IMR-90 (cell line): ENCODE data around the gene CRYZL1. TPM values are rescaled to one million over a fixed set of nuclear protein-coding genes. Genes with fewer than 3 reads are reported as not detected.
"Not testable (repeated sequence)": the region's sequence is repeated elsewhere in the genome, so short reads cannot be mapped to it uniquely, and the experiment has no call there.

Source experiments
- ATAC-seq: fragments of 200-7000 bp; cut with Tn5 transposase; 2 replicates; pipeline ENCODE4 v1.9.1; 2020; ENCODE audit warnings: low read depth, mild to moderate bottlenecking, moderate library complexity
- BruUV-seq: library from RNA; stranded (reverse); fragments of 400-500 nt; replicated peaks from 2 replicates; lab custom pipeline; 2021; lab: Mats Ljungman, UMichigan
- CTCF ChIA-PET: fragments of 300-600 bp; formaldehyde crosslinking; extraction: SDS; loops from one replicate; lab custom pipeline; 2021; ENCODE audit warnings: antibody characterized with exemption; lab: Yijun Ruan, JAX
- POLR2A ChIA-PET: fragments of 300-600 bp; sonication (Branson Sonifier 250); formaldehyde crosslinking; loops from one replicate; lab custom pipeline; 2022; ENCODE audit warnings: antibody characterized with exemption; ENCODE audit not compliant: unreplicated experiment; lab: Charles Lee
- DNase-seq: peaks from one replicate; pipeline ENCODE4 v3.0.0; 2013
- H2AFZ ChIP-seq: replicated peaks from 2 replicates; pipeline ENCODE3; 2013; ENCODE audit warnings: low read length, mild to moderate bottlenecking; ENCODE audit not compliant: poor library complexity
- H2AK5ac ChIP-seq: 2 replicates; pipeline ENCODE4 v1.6.1; 2013; ENCODE audit warnings: low read depth, low read length, inconsistent platforms
- H2AK9ac ChIP-seq: replicated peaks from 2 replicates; pipeline ENCODE3; 2013; ENCODE audit warnings: mild to moderate bottlenecking, low read depth, low read length, moderate library complexity; ENCODE audit not compliant: poor library complexity
- H2BK120ac ChIP-seq: 2 replicates; pipeline ENCODE4 v1.6.1; 2013; ENCODE audit warnings: low read depth, low read length, inconsistent platforms
- H2BK15ac ChIP-seq: 3 replicates; pipeline ENCODE4 v1.6.1; 2013; ENCODE audit warnings: low read depth, low read length, inconsistent platforms
- H2BK20ac ChIP-seq: 2 replicates; pipeline ENCODE4 v1.6.1; 2013; ENCODE audit warnings: low read depth, mild to moderate bottlenecking, inconsistent platforms, low read length, moderate library complexity
- H2BK5ac ChIP-seq: 2 replicates; pipeline ENCODE4 v1.6.1; 2013; ENCODE audit warnings: mild to moderate bottlenecking, low read depth, low read length, inconsistent platforms; ENCODE audit not compliant: poor library complexity, severe bottlenecking
- H3K14ac ChIP-seq: replicated peaks from 2 replicates; pipeline ENCODE4 v1.6.1; 2013; ENCODE audit warnings: low read depth, low read length, inconsistent platforms
- H3K18ac ChIP-seq: 2 replicates; pipeline ENCODE4 v1.6.1; 2013; ENCODE audit warnings: low read depth, low read length, control low read depth
- H3K23ac ChIP-seq: 2 replicates; pipeline ENCODE4 v1.6.1; 2013; ENCODE audit warnings: low read depth, low read length, inconsistent platforms
- H3K27ac ChIP-seq: 2 replicates; pipeline ENCODE4 v1.5.1; 2013; ENCODE audit warnings: mild to moderate bottlenecking, control low read depth, low read length; ENCODE audit not compliant: insufficient read depth
- H3K27me3 ChIP-seq: 2 replicates; pipeline ENCODE4 v1.6.1; 2013; ENCODE audit warnings: low read length; ENCODE audit not compliant: control insufficient read depth, insufficient read depth
- H3K36me3 ChIP-seq: 2 replicates; pipeline ENCODE4 v1.6.1; 2013; ENCODE audit warnings: low read length, mixed read lengths; ENCODE audit not compliant: control insufficient read depth, insufficient read depth
- H3K4ac ChIP-seq: 2 replicates; pipeline ENCODE4 v1.6.1; 2013; ENCODE audit warnings: low read depth, low read length, inconsistent platforms
- H3K4me1 ChIP-seq: 2 replicates; pipeline ENCODE4 v1.6.1; 2013; ENCODE audit warnings: low read length, mixed read lengths; ENCODE audit not compliant: control insufficient read depth, insufficient read depth
- H3K4me2 ChIP-seq: 2 replicates; pipeline ENCODE4 v1.6.1; 2013; ENCODE audit warnings: low read depth, mild to moderate bottlenecking, control low read depth, low read length, moderate library complexity
- H3K4me3 ChIP-seq: 2 replicates; pipeline ENCODE4 v1.5.1; 2013; ENCODE audit warnings: low read depth, mild to moderate bottlenecking, control low read depth, low read length, moderate library complexity; ENCODE audit not compliant: insufficient read depth
- H3K56ac ChIP-seq: 2 replicates; pipeline ENCODE4 v1.6.1; 2013; ENCODE audit warnings: low read length, inconsistent platforms; ENCODE audit not compliant: insufficient read depth; ENCODE audit errors: extremely low read depth
- H3K79me1 ChIP-seq, 2 experiments: 2 replicates each; pipeline ENCODE4 v1.6.1; 2013; ENCODE audit warnings: low read length in 2 of 2, inconsistent platforms in 1 of 2, low read depth in 1 of 2
- H3K9ac ChIP-seq: 2 replicates; pipeline ENCODE4 v1.6.1; 2013; ENCODE audit warnings: low read depth, low read length, control low read depth
- H3K9me1 ChIP-seq: 2 replicates; pipeline ENCODE4 v1.6.1; 2013; ENCODE audit warnings: low read length, inconsistent platforms; ENCODE audit not compliant: insufficient read depth
- H3K9me3 ChIP-seq: 2 replicates; pipeline ENCODE4 v1.6.1; 2013; ENCODE audit warnings: low read length; ENCODE audit not compliant: control insufficient read depth, insufficient read depth
- H4K20me1 ChIP-seq: 2 replicates; pipeline ENCODE4 v1.6.1; 2013; ENCODE audit warnings: low read length, inconsistent platforms; ENCODE audit not compliant: insufficient read depth
- H4K5ac ChIP-seq: 2 replicates; pipeline ENCODE4 v1.6.1; 2013; ENCODE audit warnings: mild to moderate bottlenecking, low read depth, low read length, control low read depth
- H4K8ac ChIP-seq, 2 experiments: 2 replicates each; pipeline ENCODE4 v1.6.1; 2013; ENCODE audit warnings: low read depth in 2 of 2, low read length in 2 of 2, control low read depth in 1 of 2, inconsistent platforms in 1 of 2
- H4K91ac ChIP-seq: 2 replicates; pipeline ENCODE4 v1.6.1; 2013; ENCODE audit warnings: low read depth, low read length, inconsistent platforms; ENCODE audit not compliant: insufficient read depth
- WGBS, 2 experiments: methylation state at CpG; one replicate each; pipeline versions ENCODE4 v1.1.5 to v1.1.7; 2013; ENCODE audit warnings: missing lambda C conversion rate in 2 of 2; ENCODE audit not compliant: insufficient read length in 1 of 2; ENCODE audit errors: extremely low coverage in 2 of 2; 5-methylcytosine and 5-hydroxymethylcytosine counted together
- dilution Hi-C: fragments of 300-500 bp; cut with HindIII; formaldehyde crosslinking; loops from one replicate; pipeline ENCODE4 v1.14.3; 2018; ENCODE audit warnings: low sequenced_read_pairs; ENCODE audit not compliant: unreplicated experiment
- in situ Hi-C: fragments of 300-500 bp; cut with MboI; formaldehyde crosslinking; loops from 3 replicates; pipeline ENCODE4 v1.14.3; 2019; ENCODE audit warnings: low sequenced_read_pairs, inconsistent platforms, mixed read lengths
- intact Hi-C: fragments of 100-400 bp; cut with micrococcal nuclease; formaldehyde crosslinking; loops from 2 replicates; pipeline ENCODE4 v1.10.0; 2022
- polyA plus RNA-seq, 3 experiments: library from polyadenylated mRNA; depleted of rRNA; stranded (reverse); fragments of >200 nt; gene quantifications; 2 replicates each; pipeline ENCODE4 v1.2.3, GENCODE V29; 2012; ENCODE audit warnings: low replicate concordance in 1 of 3
- total RNA-seq: library from RNA; depleted of rRNA; stranded (reverse); fragments of >200 nt; gene quantifications from 2 replicates; pipeline ENCODE4 v1.2.3, GENCODE V29; 2012

Gene CRYZL1
- total and polyA plus RNA-seq, 2 of the 4 experiments (the other 2 are of a cell fraction) = 19.9 to 28.5 TPM

GRCh38 chr21:33617565-33617964, 24.0 kb downstream of the CRYZL1 start:
- H2BK20ac ChIP-seq, H3K4me1 ChIP-seq, ATAC-seq, H3K56ac ChIP-seq, H3K4me2 ChIP-seq, H2AFZ ChIP-seq, H2BK120ac ChIP-seq, H3K18ac ChIP-seq, DNase-seq, CTCF ChIA-PET, in situ Hi-C loops, BruUV-seq, H2BK5ac ChIP-seq, H4K91ac ChIP-seq, H3K4me3 ChIP-seq, H3K9ac ChIP-seq, H3K4ac ChIP-seq, H3K27me3 ChIP-seq, intact Hi-C loops, H3K9me1 ChIP-seq, H2BK15ac ChIP-seq, H3K9me3 ChIP-seq, H3K14ac ChIP-seq, H4K8ac ChIP-seq, H3K23ac ChIP-seq, H2AK5ac ChIP-seq, dilution Hi-C loops, H3K79me1 ChIP-seq, H2AK9ac ChIP-seq, H4K20me1 ChIP-seq, H4K5ac ChIP-seq, POLR2A ChIA-PET, H3K27ac ChIP-seq: not testable (repeated sequence)
- H3K36me3 ChIP-seq = peaks cover 18% of the 10 kb centered on the region
- WGBS, 2 experiments = 90% methylated on average over 2 of the region's 11 CpGs; no CpG with 5 or more reads in 1 of the 2 experiments
